ENCODE data around the gene SLC16A7.
A peak's percentile ranks its signal among the peaks of the same experiment; 100 is the strongest.

The SLC16A7 gene

DNA sequence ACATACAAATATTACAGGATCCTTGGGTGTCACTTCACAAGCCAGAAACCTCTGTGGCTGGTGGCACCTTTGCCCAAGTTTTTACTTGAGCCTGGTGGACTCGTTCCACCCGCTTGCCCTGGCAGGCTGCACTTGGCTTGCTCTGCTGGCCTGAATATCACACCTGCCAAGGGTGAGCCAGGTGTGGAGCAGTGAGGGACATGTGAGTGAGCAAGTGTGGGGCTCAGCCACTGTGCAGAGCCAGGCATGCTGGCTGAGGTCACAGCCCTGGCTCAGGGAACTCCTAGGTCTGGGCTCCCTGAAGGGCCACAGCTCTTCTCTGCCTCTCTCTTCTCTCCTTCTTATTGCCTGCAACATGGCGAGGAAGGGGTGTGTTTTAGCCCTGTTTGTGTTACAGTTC is 82.0 kb downstream of the SLC16A7 start:
- no peak for DNase-seq

DNA sequence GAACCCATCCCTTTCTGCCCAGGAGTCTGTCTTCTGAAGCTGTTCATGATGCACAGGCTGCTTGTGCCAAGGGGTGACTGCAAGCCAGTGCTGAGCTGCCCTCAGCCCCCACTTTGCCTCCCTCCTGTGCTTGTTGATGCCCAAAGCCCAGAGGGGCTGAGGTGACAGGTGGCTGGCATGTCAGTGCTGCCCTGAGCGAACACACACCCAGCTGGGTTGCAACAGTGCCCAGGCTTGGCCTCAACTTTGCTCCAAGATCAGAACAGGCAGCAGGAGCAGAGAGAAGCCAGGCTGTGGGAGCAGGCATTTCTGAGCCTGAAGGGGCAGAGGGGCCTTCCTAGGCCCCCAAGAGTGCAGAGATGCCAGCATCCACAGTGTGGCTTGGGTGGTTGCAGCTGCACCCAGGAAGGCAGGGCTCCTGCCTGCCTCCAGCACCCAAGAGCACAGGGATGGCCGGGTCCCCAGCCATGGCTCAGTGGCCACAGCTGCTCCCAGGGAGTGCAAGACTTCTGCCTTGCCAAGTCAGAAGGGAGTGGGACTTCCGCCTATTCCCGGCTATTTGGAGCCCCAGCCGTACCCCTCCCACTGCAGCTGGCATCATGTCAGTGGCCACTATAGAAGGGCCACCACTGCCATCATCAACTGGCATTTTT is 83.1 kb downstream of the SLC16A7 start:
- DNase-seq, result no peak

DNA sequence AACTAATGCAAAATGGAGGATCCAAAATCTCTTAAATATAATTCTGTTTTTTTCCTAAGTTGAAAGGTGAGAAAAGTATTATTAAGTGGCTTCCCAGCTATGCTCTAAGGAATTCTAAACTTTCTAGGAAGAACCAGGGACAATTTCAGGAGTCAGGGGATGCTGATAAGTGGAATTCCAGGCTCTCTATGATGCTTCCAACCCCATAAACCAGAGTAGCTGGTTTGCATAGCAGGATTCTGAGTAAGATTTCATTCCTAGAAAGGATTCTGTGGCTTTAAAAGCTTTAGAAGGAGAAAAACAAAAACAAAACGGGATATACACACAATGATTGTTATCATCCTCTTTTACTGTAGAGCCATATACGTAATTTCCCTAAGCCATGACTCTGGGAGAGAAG is 93.9 kb downstream of the SLC16A7 start:
- peak; percentile 14 for DNase-seq

DNA sequence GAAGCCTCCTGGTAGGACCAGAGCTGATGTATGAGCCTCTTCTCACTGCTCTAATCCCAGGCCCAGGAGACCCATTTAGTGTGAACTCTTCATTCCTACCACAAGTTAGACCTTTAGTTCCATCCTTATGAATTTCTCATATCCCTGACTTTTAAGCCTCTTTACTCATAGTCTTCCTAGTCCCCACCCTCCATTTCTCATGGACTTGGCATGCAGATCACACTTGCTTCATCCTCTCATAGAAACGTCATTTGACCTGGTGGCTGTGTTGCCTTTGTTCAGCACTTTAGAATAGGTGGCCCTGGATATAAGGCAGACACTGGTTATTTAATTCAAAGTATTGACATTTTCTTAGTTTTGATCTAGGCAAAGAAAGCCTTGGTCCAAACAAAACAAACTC is 99.5 kb downstream of the SLC16A7 start:
- DNase-seq, result peak; percentile 36

DNA sequence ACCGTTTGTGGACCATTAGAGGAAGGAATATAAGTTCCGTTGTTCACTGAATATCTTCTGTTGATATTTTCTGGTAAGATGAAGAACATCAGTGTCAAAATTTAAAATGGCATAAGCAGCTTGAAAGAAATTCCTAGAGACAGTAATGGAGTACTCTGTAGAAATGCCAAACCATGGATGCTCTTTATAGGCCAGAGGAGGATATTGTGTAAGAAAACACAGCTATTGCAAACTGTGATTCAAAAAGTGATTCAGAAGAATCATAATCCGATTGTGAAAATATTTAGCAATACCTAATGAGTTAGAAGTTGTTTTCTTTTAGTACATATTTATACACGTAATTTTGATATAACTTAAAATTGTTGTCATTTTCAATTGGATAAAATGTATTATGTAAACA is 102.8 kb downstream of the SLC16A7 start:
- DNase-seq, result peak; percentile 70

DNA sequence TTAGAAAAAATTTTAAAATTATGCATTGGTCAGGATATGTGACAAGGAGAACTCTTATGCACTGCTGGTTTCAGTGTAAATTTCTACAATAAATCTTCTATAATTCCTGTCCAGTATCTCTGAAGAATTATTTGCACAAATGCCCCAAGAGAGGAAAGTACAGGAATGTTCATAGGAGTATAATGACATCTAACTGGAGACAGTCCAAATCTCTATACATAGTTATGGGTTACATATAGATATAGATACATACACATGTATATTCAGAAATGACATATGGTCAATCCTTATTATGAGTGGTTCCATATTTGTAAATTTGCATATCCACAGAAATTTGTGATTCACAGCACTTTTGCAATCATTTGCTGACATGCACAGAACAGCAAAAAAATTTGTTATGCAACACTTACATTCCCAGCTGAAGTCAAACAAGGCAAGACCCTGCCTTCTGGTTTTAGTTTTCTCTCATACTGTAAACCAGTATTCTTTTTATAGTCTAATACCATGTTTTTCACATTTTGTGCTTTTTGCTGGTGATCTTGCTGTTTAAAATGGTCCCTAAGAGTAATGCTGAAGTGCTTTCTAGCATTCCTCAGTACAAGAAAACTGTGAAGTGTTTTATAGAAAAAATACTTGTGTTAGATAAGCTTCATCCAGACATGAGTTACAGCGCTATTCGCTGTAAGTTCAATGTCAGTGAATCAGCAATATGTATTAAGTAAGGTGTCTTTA is 103.8 kb downstream of the SLC16A7 start:
- peak; percentile 76 for DNase-seq

DNA sequence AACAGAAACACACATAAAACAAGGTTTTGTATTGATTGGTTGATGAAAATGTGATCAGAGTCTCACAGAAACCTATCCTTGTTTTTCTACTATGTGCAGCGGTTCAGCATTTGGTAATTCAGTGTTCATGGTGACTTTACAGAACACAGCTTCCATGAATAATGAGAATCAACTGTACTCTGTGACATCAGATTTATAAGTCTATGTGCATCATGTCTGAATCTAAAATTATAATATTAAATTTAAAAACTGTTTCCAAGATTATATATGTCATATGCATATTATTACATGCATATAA is 104.3 kb downstream of the SLC16A7 start:
- no peak for DNase-seq

DNA sequence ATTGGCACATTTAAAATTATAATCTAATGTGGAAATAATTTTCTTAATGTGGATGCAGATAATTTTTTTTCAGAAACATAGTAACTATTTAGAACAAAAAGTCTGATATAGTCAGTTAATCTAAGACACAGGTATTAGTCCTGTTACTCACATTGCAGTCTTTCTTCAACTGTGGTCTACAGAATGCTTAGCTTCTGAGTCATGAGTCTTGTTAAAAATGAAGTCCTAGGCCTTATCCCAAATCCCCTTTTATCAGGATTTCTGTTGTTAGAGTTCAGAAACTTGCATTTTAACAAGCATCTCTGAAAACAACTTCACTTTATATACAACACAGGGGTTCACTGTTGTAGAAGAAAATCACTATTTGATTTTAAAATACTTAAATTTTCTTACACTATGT is 112.2 kb downstream of the SLC16A7 start:
- DNase-seq, result peak; percentile 78

DNA sequence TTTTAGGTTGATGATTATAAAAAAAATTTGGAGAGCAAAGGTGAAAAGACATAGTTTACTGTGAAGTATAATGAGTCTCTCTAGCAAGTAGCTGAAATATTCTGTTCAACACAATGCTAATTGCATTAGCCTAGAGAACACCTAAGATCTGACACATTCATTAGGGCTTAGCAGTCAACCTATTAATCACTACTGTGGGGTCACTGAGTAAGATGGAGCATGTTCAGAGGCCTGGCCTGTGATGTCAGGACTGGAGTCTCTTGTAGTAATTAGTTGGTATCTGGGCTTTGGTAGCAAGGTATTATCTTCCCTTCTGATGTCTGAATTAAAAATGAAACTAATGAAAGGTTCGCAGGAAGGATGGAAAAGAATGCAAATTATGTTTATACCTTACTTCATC is 112.7 kb downstream of the SLC16A7 start:
- peak; percentile 3 for DNase-seq

DNA sequence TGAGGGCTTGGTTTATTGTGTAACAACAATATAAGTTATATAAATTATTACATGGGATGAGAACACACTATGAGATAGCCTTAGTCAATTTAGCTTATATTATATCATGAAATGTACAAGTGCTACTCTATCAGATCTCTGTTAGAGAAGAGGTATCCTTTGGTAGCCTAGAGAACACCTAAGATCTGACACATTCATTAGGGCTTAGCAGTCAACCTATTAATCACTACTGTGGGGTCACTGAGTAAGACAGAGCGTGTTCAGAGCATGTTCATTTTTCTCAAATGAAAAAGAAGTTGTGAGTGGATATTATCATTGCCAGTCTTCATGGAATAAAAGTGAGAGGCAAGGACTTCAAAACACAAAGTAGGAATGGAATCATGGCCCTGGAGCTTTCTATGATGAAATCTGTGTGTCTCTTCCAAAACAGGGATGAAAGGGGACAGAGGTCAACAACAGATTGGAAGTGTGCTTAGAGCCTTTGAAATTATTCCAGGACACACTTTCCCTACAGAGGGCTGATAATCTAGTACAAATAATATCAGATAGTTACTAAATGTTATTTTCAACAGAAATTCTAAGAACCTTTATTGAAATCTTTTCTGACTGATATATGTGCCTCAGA is 114.3 kb downstream of the SLC16A7 start:
- DNase-seq, result no peak

DNA sequence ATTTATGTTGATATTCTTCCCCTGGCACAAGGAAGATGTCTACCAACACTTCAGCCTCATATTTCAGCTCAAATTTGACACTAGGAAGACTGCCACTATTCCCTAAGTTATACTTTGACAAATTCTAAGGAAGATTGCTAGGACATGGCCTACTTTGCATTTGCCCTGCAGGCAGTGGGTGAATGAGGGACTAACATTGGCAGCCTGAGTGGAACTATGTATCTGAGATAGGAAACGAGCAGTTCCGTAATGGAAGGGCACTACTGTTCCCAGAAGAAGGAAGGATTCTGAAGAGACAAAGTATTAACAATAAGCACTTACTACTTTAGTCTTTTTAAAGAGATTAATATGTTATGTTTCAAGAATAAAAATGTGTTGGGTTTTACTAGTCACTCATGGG is 115.1 kb downstream of the SLC16A7 start:
- no peak for DNase-seq

DNA sequence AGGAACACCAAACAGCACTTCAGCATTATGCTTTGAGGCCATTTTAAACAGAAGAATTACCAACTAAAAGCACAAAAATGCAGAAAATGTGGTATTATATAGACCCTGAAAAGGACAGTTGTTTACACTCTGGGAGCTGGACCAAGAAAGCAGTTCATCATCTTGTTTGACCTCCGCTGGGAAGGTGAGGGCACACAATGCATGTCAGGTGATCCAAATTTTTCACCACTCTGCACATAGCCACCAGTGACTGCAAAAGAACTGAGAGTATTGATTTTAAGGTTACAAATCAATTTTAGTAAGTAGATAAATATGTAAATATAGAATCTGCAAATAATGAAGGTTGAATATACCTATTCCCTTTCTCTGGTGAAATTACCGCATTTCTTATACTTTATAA is 119.6 kb downstream of the SLC16A7 start:
- no peak for DNase-seq

DNA sequence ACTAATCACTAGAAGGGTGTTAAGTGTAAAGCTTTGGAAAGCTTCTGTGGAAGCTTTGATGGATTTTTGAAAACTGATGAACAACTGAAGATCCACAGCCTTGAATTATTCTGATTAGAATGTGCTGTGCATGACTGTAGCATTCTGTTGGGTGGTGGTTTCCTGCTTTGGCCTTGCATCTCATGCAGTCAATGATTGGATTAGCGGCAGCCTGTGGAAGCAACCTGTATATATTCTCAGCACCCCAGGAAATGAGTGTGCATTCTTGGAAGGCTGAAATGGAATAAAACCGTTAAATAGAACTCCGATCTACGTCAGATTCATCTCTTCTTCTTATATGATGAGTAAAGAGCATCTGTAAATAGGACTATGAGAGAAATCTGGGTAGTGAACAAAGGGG is 120.2 kb downstream of the SLC16A7 start:
- DNase-seq, result no peak

DNA sequence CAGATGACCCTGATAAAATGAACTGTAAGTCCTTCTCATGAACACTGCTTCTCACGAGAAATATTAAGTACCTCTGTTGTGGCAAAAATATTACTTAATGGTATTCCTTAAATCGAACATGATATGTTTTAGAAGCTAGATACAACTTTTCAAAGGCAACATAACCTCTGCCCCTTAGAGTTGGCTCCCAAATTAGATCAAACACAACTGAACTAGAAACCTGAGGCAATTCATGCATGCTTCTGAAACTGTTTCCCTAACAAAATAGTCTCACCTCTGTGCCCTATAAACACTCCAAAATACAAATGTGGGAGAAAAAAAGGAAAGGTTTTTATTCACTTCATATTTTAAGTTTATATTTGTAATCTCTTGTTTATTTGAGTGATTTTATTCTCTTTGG is 121.6 kb downstream of the SLC16A7 start:
- DNase-seq, result no peak

DNA sequence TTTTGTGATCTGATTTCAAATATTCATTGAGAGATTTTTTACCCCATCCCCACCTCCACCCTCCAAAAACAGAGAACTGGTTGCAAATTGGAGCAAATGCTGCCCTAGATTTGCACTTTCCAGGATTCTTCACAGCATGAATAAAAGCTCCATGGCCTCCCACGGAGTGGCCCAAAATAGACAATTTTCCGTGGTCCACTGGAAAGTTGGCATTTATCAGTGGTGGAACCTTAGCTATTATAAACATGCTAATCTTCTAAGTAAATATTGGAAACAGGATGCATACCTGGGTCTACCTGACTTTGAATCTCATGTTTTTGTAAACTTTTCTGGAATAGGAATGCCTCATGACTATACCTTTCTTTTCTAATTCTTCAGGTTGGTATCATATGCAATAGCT is 123.9 kb downstream of the SLC16A7 start:
- DNase-seq, result no peak

DNA sequence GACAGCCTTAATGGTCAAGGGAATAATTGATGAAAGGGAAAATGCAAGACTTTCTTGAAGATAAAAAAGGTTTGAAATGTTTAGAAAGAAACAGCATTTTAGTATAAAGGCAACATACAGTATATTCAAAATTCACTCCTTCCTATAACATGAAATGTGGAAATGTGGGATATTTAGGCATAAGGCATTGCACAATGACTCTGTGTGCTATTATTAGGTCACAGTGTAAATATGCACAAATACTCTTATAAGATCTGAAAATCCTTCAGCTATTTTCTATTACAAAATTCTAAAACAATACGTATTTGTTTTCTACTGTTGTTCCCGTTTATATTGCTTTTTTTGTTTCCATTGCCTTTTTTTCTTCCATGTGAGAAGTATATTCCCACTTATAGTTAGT is 127.7 kb downstream of the SLC16A7 start:
- no peak for DNase-seq

DNA sequence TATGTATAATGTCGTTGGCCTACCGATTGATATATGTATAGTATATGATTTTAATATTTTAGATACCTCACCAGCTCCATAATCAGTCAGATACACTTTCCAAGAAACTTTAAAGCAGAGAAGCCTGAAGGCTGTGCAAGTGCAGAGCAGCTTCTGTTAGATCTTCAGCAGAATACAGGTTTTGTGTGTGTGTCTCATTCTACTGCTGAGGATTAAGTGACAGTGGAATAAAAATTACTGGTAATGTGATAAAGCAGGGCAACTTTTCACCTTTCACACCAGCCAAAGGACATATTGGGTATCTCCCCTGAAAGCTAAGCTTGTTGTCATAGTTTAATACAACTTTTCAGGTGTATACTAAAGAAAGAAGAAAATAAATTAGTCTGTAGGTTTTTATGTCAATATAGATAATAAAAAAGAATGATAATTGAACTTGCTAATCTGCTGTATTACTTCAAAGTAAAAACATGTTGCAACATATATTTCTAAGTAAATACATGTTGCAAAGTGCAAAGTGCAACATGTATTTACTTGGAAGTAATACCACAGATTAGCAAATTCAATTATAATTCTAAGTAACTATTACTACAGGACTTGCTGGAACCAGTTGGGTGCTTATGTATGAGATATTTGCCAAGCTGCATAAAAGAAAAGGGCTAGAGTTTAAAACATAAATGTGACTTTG is 128.3 kb downstream of the SLC16A7 start:
- no peak for DNase-seq

DNA sequence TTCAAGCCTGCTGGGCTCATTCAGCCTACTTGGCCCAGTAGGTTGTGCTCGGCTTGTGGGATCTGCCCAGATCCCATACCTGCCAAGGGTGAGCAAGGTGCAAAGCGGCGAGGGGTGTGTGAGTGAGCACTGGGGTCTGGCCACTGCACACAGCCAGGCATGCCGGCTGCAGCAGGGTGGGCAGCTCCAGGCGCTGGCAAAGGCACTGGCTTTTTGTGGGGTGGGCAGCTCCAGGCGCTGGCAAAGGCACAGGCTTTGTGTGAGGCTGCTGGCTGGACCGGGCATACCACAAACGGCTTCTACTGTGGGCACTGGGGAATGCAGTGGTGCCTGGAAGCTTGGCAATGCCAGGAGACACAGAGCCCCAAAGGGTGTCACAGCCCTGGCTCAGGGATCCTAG is 137.4 kb downstream of the SLC16A7 start:
- DNase-seq, result no peak

DNA sequence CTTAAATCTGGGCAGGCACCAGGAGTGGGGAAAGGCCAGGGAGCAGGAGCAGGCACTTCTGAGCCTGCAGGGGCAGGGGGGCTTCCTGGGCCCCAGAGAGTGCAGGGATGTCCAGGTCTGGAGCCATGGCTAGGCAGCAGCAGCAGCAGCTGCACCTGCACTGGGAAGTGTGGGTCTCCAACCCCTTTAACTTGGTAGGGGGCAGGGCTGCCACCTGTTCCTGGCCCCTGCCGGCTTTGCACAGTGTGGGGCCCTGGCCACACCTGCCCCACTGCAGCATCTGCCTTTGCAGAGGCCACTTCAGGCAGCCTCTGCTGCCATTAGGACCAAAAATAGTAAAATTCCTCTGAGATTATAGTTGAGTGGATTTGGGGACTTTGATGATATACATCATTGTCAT is 138.5 kb downstream of the SLC16A7 start:
- no peak for DNase-seq

DNA sequence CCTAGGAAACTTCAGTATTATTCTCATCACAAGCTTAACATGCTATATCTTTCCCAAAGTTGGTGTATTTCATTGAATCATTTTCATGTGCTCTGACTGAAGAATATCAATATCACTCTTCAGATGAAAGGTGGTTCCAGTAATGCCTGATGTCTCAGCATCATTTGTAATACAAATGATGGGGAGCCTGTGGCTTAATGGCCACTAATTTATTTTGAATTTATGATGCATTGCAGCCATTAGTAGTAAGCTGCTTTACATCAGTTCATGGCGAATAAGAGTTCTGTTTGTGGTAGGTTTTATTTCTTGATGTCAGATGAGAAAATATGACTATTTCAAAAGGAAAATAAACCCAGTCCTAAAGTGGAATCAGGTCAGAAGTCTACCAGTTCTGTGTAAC is 139.4 kb downstream of the SLC16A7 start:
- DNase-seq, result no peak

DNA sequence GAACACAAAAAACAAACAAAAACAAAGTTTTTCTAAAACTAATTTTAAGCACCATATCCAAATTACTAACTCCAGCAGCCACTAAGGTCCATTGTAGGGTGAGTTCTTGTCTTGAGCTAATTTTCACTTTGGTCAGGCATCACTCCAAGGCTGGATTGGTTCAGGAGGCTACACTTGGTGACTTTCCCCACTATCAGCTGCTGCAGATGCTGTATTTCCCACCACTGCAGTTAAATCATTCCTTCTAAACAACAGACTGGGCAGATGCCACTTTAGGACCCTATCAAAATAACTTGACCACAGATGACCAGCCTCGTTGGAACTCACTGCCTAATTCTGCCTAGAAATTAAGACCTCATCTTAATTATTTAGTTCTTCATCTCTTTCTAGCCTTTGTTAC is 140.5 kb downstream of the SLC16A7 start:
- no peak for DNase-seq

DNA sequence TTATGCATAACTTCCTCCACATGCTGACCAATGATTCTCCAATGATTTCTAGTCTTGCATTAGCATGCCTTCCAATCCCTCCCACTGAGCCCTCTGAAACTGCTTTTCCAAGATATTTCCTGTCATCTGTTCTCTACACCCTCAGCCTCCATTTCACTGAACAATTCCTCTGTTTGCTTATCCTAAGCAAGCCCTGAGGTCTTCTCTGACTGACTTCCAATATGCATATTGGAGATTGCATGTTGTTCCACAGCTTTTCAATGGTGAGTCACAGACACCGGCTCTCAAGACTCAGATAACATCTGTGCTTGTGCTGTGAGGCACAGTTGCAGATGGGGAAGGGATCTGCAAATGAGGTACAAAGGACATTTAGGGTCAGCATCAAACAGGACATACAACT is 141.0 kb downstream of the SLC16A7 start:
- peak; percentile 47 for DNase-seq

DNA sequence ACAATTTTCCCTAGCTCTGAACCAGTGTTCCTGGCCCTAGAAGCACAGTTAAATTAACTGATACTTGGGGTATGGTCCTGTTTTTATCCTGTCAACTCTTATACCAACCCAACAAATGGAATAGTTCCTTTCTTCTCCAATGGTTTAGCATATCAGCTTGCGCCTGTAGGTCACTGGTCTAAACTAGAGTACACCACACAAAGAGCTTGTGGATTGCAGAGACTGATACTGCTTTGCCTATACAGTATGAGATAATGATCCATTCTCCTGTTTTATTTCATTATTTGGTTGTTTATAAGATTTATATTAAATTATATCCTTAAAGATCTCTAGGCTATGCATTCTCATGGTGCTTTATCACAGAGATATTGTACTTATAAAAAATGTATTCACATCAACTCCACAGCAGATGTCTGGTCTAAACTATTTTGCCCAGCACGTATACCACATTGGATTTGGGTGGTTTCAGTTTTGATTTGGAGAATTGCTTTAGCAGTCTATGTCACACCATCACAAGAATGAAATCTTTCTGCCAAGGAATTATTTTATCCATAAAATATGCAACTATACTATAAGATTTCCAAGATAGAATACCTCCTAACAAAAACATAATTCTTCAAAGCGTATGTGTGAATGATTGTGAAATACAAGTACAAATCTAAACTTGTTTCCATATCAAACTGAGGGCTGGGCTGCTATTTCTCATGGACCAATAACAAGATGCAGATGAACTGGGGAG is 142.1 kb downstream of the SLC16A7 start:
- DNase-seq, result no peak
